Epithelial cell of proximal tubule (primary cell): ENCODE results near the gene DIPK1B. TPM values are rescaled to one million over a fixed set of nuclear protein-coding genes. Genes with fewer than 3 reads are reported as not detected.

ENCODE experiments used
- DNase-seq: peaks from one replicate; pipeline ENCODE4 v3.0.0-alpha.2; 2011; ENCODE audit warnings: low read depth
- H3K4me3 ChIP-seq: 2 replicates; pipeline ENCODE4 v1.5.1; 2011; ENCODE audit warnings: low read depth, mild to moderate bottlenecking, low read length
- CTCF ChIP-seq: conservative IDR thresholded peaks from 2 replicates; pipeline ENCODE4 v1.5.1; 2012; ENCODE audit warnings: low read depth, mild to moderate bottlenecking, low read length
- total RNA-seq: library from RNA; depleted of rRNA; stranded (reverse); fragments of >200 nt; gene quantifications from 2 replicates; pipeline ENCODE4 v1.2.3, GENCODE V29; 2015

The DIPK1B gene
- total RNA-seq, 1 donor from 2014 or later: 20.3 TPM

- DNase-seq: no peak
- no peak overlapping the region for H3K4me3 ChIP-seq
- no peak for TF ChIP-seq CTCF
Measured at GRCh38 chr9:136674786-136675349, 37.5 kb upstream of the DIPK1B start.

GRCh38 chr9:136675477-136676296 lies 36.7 kb upstream of the DIPK1B start:
- H3K4me3 ChIP-seq: no peak overlapping the region
- no peak for TF ChIP-seq CTCF
- DNase-seq: no peak

GRCh38 chr9:136676297-136676794 lies 36.0 kb upstream of the DIPK1B start:
- no peak for DNase-seq
- no peak for TF ChIP-seq CTCF
- no peak overlapping the region for H3K4me3 ChIP-seq

GRCh38 chr9:136676920-136677686 lies 35.3 kb upstream of the DIPK1B start:
- no peak overlapping the region for H3K4me3 ChIP-seq
- DNase-seq: no peak
- no peak for TF ChIP-seq CTCF

GRCh38 chr9:136678034-136678433 lies 34.3 kb upstream of the DIPK1B start:
- DNase-seq: no peak
- H3K4me3 ChIP-seq: no peak overlapping the region
- no peak for TF ChIP-seq CTCF

GRCh38 chr9:136678624-136679023 lies 33.7 kb upstream of the DIPK1B start:
- DNase-seq: no peak
- no peak overlapping the region for H3K4me3 ChIP-seq

More at GRCh38 chr9:136678624-136679023, 33.7 kb upstream of the DIPK1B start:
- no peak for TF ChIP-seq CTCF
